22Rv1 (cell line): ENCODE results near the gene CSN1S1.

Experiments
- CTCF ChIP-seq: fragments of 450-650 bp; IDR thresholded peaks from 2 replicates; pipeline ENCODE4 v1.5.1; 2017; ENCODE audit warnings: mild to moderate bottlenecking
- ZFX ChIP-seq: fragments of 450-650 bp; IDR thresholded peaks from 2 replicates; pipeline ENCODE4 v1.6.1; 2017; ENCODE audit warnings: antibody characterized with exemption, borderline replicate concordance

GRCh38 chr4:69896530-69897116 lies 34.2 kb upstream of the CSN1S1 start:
- peak; percentile 63 for TF ChIP-seq CTCF
- no peak for TF ChIP-seq ZFX
